ENCODE results near the gene FAM83F. TPM values are rescaled to one million over a fixed set of nuclear protein-coding genes. Genes with fewer than 3 reads are reported as not detected.

FAM83F gene
- total and polyA plus RNA-seq, 10 of the 15 experiments (the other 5 are each of a cell fraction or from before 2014, with no cell fraction given), result 0.01 to 0.05 (median 0.01) TPM; not detected in 7

GRCh38 chr22:40050258-40050657 is 55.5 kb downstream of the FAM83F start (continued):
- TF ChIP-seq, protein P1, sequence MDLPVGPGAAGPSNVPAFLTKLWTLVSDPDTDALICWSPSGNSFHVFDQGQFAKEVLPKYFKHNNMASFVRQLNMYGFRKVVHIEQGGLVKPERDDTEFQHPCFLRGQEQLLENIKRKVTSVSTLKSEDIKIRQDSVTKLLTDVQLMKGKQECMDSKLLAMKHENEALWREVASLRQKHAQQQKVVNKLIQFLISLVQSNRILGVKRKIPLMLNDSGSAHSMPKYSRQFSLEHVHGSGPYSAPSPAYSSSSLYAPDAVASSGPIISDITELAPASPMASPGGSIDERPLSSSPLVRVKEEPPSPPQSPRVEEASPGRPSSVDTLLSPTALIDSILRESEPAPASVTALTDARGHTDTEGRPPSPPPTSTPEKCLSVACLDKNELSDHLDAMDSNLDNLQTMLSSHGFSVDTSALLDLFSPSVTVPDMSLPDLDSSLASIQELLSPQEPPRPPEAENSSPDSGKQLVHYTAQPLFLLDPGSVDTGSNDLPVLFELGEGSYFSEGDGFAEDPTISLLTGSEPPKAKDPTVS (IDR thresholded peaks at IDR 0.05; ENCODE audit: low read depth, low read length), result no peak
- TF ChIP-seq BACH1 (IDR thresholded peaks at IDR 0.05; ENCODE audit: borderline replicate concordance) (no peak), SUPT20H (IDR thresholded peaks at IDR 0.05; ENCODE audit: borderline replicate concordance, control insufficient read depth, low read depth, low read length) (no peak), BRCA1 (IDR thresholded peaks at IDR 0.05; ENCODE audit: low read depth, low read length) (no peak), SMAD5 (IDR thresholded peaks at IDR 0.05; ENCODE audit: low read depth) (no peak), WRNIP1 (IDR thresholded peaks at IDR 0.05; ENCODE audit: borderline replicate concordance, low read depth, low read length) (no peak), EZH2 (IDR thresholded peaks at IDR 0.05; ENCODE audit: borderline replicate concordance, control insufficient read depth, low read depth, low read length) (no peak), NBN (IDR thresholded peaks at IDR 0.05) (peak; percentile 68), RUNX3 (IDR thresholded peaks at IDR 0.05; ENCODE audit: low read length) (peak; percentile 81), ATF2 (IDR thresholded peaks at IDR 0.05; ENCODE audit: low read length) (peak; percentile 29; the same call in 1 of the 2 replicates), SMARCA5 (IDR thresholded peaks at IDR 0.05) (no peak), SRF (IDR thresholded peaks at IDR 0.05; ENCODE audit: low read depth in 2 of 2, low read length in 2 of 2) (0 out of 4 replicates have a peak, but pooled peaks of 1 of the 2 experiments have one; percentile 28), IKZF2 (IDR thresholded peaks at IDR 0.05) (peak; percentile 67 to 81), RFX5 (IDR thresholded peaks at IDR 0.05; ENCODE audit: low read depth, low read length) (no peak), CEBPB (IDR thresholded peaks at IDR 0.05; ENCODE audit: borderline replicate concordance in 1 of 2, low read depth in 2 of 2, low read length in 2 of 2) (no peak), SREBF1 (IDR thresholded peaks at IDR 0.05; ENCODE audit: low read length) (no peak), RAD51 (IDR thresholded peaks at IDR 0.05) (0 out of 2 replicates have a peak, but pooled peaks have one; percentile 13), FOS (IDR thresholded peaks at IDR 0.05; ENCODE audit: borderline replicate concordance, extremely low read depth, insufficient read length) (no peak), CBFB (IDR thresholded peaks at IDR 0.05; ENCODE audit: low read depth) (no peak), IRF3 (IDR thresholded peaks at IDR 0.05) (no peak), CHD4 (IDR thresholded peaks at IDR 0.05) (no peak), NRF1 (conservative IDR thresholded peaks at IDR 0.05; ENCODE audit: low read depth, low read length) (no peak)
- TF ChIP-seq, protein P2, sequence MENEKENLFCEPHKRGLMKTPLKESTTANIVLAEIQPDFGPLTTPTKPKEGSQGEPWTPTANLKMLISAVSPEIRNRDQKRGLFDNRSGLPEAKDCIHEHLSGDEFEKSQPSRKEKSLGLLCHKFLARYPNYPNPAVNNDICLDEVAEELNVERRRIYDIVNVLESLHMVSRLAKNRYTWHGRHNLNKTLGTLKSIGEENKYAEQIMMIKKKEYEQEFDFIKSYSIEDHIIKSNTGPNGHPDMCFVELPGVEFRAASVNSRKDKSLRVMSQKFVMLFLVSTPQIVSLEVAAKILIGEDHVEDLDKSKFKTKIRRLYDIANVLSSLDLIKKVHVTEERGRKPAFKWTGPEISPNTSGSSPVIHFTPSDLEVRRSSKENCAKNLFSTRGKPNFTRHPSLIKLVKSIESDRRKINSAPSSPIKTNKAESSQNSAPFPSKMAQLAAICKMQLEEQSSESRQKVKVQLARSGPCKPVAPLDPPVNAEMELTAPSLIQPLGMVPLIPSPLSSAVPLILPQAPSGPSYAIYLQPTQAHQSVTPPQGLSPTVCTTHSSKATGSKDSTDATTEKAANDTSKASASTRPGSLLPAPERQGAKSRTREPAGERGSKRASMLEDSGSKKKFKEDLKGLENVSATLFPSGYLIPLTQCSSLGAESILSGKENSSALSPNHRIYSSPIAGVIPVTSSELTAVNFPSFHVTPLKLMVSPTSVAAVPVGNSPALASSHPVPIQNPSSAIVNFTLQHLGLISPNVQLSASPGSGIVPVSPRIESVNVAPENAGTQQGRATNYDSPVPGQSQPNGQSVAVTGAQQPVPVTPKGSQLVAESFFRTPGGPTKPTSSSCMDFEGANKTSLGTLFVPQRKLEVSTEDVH (IDR thresholded peaks at IDR 0.05; ENCODE audit: low read depth, partially characterized antibody), result no peak
- TF ChIP-seq, protein P3, sequence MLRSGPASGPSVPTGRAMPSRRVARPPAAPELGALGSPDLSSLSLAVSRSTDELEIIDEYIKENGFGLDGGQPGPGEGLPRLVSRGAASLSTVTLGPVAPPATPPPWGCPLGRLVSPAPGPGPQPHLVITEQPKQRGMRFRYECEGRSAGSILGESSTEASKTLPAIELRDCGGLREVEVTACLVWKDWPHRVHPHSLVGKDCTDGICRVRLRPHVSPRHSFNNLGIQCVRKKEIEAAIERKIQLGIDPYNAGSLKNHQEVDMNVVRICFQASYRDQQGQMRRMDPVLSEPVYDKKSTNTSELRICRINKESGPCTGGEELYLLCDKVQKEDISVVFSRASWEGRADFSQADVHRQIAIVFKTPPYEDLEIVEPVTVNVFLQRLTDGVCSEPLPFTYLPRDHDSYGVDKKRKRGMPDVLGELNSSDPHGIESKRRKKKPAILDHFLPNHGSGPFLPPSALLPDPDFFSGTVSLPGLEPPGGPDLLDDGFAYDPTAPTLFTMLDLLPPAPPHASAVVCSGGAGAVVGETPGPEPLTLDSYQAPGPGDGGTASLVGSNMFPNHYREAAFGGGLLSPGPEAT (IDR thresholded peaks at IDR 0.05; ENCODE audit: low read depth), result peak; percentile 51

Measured in GM12878 (cell line).